Measurements from ENCODE around the gene ATP10D.

ATP10D gene

GRCh38 chr4:47531954-47532321 is 46.9 kb downstream of the ATP10D start:
- TF ChIP-seq, protein P1, sequence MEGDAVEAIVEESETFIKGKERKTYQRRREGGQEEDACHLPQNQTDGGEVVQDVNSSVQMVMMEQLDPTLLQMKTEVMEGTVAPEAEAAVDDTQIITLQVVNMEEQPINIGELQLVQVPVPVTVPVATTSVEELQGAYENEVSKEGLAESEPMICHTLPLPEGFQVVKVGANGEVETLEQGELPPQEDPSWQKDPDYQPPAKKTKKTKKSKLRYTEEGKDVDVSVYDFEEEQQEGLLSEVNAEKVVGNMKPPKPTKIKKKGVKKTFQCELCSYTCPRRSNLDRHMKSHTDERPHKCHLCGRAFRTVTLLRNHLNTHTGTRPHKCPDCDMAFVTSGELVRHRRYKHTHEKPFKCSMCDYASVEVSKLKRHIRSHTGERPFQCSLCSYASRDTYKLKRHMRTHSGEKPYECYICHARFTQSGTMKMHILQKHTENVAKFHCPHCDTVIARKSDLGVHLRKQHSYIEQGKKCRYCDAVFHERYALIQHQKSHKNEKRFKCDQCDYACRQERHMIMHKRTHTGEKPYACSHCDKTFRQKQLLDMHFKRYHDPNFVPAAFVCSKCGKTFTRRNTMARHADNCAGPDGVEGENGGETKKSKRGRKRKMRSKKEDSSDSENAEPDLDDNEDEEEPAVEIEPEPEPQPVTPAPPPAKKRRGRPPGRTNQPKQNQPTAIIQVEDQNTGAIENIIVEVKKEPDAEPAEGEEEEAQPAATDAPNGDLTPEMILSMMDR (conservative IDR thresholded peaks at IDR 0.05; ENCODE audit: low read depth, low read length), result no peak
- no peak overlapping the region for H3K4me3 ChIP-seq (ENCODE audit: low read depth, low read length)
- DNase-seq (ENCODE audit: low read depth), result no peak

- TF ChIP-seq, protein P1 (conservative IDR thresholded peaks at IDR 0.05; ENCODE audit: low read depth, low read length), result no peak
- no peak overlapping the region for H3K4me3 ChIP-seq (ENCODE audit: low read depth, low read length)
- no peak for DNase-seq (ENCODE audit: low read depth)
Measured at GRCh38 chr4:47532658-47533057, 47.6 kb downstream of the ATP10D start.

DNA sequence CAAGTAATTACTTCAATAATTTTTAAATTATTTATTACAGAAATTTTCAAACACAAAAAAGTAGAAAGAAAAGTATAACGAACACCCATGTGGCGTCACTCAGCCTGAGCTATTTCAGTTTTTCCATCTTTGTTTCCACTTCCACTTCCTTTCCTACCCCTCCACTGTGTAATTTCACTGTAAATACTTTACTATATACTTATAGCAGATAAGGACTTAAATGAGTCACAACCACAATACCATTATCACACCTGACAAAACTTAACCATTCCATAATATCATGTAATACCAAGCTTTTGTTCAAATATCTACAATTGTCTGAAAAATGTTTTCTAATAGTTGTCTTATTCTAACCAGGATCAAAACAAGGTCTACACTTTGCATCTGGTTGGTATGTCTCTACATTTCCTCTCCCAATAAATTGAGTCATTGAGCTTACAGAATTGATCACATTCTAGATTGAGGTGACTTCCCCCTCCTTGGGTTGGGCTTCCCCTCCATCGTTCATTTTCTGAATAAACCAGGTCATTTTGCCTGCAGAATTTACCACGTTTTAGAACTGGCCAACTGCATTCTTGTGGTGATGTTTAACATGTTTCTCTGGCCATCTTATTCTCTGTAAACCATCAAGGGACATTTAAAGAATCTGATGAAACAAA is 48.7 kb downstream of the ATP10D start:
- DNase-seq (ENCODE audit: low read depth), result peak; percentile 37
- TF ChIP-seq, protein P1 (conservative IDR thresholded peaks at IDR 0.05; ENCODE audit: low read depth, low read length), result no peak
- no peak overlapping the region for H3K4me3 ChIP-seq (ENCODE audit: low read depth, low read length)

- DNase-seq (ENCODE audit: low read depth), result no peak
- TF ChIP-seq, protein P1 (conservative IDR thresholded peaks at IDR 0.05; ENCODE audit: low read depth, low read length), result no peak
- no peak overlapping the region for H3K4me3 ChIP-seq (ENCODE audit: low read depth, low read length)
Measured at GRCh38 chr4:47534772-47535171, 49.7 kb downstream of the ATP10D start.

DNA sequence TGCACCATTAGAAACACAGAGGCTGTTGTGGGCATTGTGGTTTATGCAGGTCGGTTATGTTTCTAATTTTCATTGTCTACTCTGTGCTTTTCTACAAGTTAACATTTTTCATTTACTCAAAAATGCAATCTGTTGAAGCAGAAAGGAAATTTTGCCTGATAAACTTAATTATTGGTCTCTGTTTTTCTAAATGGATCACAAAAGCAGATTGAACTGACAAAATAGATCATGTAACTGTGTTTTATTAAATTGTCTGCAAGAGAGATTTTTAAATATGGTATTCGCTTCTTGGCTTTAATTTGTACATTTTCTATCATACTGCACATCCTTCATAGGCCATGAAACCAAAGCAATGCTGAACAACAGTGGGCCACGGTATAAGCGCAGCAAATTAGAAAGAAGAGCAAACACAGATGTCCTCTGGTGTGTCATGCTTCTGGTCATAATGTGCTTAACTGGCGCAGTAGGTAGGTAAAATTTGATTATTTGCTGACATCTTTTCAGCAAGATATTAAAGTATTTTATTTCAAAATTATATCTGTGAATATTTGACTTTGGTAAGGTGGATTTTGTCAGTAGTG is 50.6 kb downstream of the ATP10D start:
- TF ChIP-seq, protein P1 (conservative IDR thresholded peaks at IDR 0.05; ENCODE audit: low read depth, low read length), result no peak
- H3K4me3 ChIP-seq (ENCODE audit: low read depth, low read length), result no peak overlapping the region

DNA sequence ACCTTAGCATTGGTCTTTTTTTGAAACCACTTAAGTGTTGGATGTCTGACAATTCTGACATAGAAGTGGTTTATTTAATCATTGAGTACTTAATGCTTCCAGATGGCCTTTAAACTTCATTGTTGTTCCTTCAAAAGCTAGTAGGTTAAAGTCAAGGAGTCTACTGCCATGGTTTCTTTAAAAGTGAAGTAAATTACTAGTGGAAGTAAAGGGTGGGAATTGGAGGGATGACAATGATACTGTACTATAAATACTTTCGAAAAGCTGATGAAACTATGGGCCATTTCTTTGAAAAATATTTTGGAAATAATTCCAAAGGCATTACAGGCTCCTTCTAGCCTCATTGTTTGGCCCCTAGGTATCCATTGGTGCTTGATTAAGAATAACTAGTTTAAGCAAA is 51.9 kb downstream of the ATP10D start:
- TF ChIP-seq, protein P1 (conservative IDR thresholded peaks at IDR 0.05; ENCODE audit: low read depth, low read length), result no peak
- no peak overlapping the region for H3K4me3 ChIP-seq (ENCODE audit: low read depth, low read length)
- no peak for DNase-seq (ENCODE audit: low read depth)

More for the DNA sequence above, 50.6 kb downstream of the ATP10D start:
- no peak for DNase-seq (ENCODE audit: low read depth)

Data from choroid plexus epithelial cell (primary cell).